Peyer's patch (tissue), 4 donors: Measurements from ENCODE around the gene TMEM89. TPM values are rescaled to one million over a fixed set of nuclear protein-coding genes. Genes with fewer than 3 reads are reported as not detected.

Source experiments
- DNase-seq, 3 donors: peaks; one replicate each; pipeline ENCODE4 v3.0.0-alpha.2; 2017 to 2019
- H3K27ac ChIP-seq, 4 donors: fragments of 200-600 bp; sonication (generic); one replicate each; pipeline ENCODE4 v1.5.1; 2016 to 2019
- H3K27me3 ChIP-seq, 2 donors: fragments of 200-600 bp; sonication (generic); one replicate each; pipeline ENCODE4 v1.5.1; 2019
- H3K36me3 ChIP-seq, 3 donors: fragments of 200-600 bp; sonication (generic); one replicate each; pipeline ENCODE4 v1.5.1; 2016 to 2019
- H3K4me1 ChIP-seq, 4 donors: fragments of 200-600 bp; sonication (generic); one replicate each; pipeline ENCODE4 v1.5.1; 2016 to 2019
- H3K4me3 ChIP-seq, 4 donors: fragments of 200-600 bp; sonication (generic); 1 replicate in 3 of 4; 2 replicates in 1 of 4; pipeline ENCODE4 v1.5.1; 2016 to 2019; ENCODE audit warnings: mild to moderate bottlenecking in 1 of 4
- H3K9me3 ChIP-seq, 4 donors: fragments of 200-600 bp; sonication (generic); one replicate each; pipeline ENCODE4 v1.5.1; 2016 to 2019; ENCODE audit warnings: mild to moderate bottlenecking in 1 of 4
- POLR2A ChIP-seq, 2 donors: fragments of 450-650 bp; IDR thresholded peaks; one replicate each; pipeline ENCODE4 v1.5.1; 2017; ENCODE audit warnings: antibody characterized with exemption in 2 of 2, mild to moderate bottlenecking in 2 of 2, moderate library complexity in 2 of 2
- total RNA-seq, 4 donors: library from RNA; depleted of rRNA; stranded (reverse); fragments of >200 nt; gene quantifications; one replicate each; pipeline ENCODE4 v1.1.0, GENCODE V29; 2016
- TF ChIP-seq, protein P1 (sequence below), 6 experiments: fragments of 450-650 bp in 4 of 6; fragments of 200-600 bp in 2 of 6; sonication (generic) in 1 of 6; IDR thresholded peaks; one replicate each; pipeline ENCODE4 v1.5.1; 2017 to 2019; ENCODE audit warnings: antibody characterized with exemption in 6 of 6, mild to moderate bottlenecking in 3 of 6, moderate library complexity in 1 of 6

The TMEM89 gene
- total RNA-seq, 4 donors from 2014 or later = not detected

DNA sequence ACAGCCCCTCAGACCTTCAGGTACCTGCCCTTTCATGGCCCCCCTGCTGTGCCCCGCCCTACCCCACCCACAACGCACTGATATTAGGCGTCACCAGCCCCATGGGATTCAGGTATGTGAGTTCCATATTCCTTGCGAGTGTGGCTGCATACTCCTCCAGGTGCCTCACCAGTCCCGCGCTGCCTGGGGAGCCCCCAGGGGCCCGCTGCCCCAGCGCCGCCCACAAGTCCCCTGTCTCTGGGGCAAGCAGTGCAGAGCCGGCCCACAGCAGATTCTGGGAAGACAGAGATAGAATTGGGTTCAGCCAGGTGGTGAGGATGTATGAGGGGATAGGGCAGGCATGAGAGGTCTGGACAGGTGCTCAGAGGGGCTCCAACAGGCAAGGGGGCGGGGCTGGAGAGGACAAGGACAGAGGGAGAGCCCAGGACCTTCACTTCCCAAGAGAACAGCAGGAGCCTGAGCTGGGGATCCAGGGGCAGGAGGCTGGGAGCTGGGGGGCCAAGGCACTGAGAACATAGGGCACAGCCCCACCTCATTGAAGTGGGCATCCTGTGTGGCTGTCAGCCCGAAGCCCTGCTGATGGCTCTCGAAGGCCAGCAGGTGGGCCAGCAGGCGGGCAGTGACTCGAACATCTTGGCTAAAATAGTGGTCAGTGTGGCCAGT lies 26.8 kb upstream of the TMEM89 start:
- DNase-seq = no peak
- Histone ChIP-seq H3K27ac (no peak overlapping the region), H3K4me1 (no peaks in the 10 kb centered on the region), H3K9me3 (no peaks in the 10 kb centered on the region), H3K36me3 (no peaks in the 10 kb centered on the region), H3K27me3 (no peaks in the 10 kb centered on the region), H3K4me3 (no peak overlapping the region)
- TF ChIP-seq POLR2A (IDR thresholded peaks at IDR 0.05) = no peak
- TF ChIP-seq, protein P1, sequence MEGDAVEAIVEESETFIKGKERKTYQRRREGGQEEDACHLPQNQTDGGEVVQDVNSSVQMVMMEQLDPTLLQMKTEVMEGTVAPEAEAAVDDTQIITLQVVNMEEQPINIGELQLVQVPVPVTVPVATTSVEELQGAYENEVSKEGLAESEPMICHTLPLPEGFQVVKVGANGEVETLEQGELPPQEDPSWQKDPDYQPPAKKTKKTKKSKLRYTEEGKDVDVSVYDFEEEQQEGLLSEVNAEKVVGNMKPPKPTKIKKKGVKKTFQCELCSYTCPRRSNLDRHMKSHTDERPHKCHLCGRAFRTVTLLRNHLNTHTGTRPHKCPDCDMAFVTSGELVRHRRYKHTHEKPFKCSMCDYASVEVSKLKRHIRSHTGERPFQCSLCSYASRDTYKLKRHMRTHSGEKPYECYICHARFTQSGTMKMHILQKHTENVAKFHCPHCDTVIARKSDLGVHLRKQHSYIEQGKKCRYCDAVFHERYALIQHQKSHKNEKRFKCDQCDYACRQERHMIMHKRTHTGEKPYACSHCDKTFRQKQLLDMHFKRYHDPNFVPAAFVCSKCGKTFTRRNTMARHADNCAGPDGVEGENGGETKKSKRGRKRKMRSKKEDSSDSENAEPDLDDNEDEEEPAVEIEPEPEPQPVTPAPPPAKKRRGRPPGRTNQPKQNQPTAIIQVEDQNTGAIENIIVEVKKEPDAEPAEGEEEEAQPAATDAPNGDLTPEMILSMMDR (IDR thresholded peaks at IDR 0.05) = no peak

DNA sequence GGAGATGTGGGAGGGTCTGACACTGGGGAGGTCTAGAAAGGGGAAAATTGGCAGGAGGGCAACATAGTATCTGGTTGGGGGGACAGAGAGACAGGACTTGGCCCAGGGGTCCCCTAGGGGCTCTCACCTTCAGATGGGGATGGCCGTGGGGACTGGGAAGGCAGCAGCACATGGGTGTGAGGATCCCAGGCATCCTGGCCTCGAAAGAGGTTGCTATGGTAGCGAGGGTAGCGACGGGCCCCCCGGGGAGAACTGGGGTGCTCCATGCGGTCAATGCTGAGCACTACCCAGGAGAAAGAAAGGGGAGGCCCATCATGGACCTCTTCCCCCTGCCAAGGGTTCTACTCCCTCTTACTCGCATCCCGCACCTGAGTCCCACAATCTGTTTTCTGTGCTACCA lies 26.1 kb upstream of the TMEM89 start:
- DNase-seq = no peak
- no peak overlapping the region for H3K4me3 ChIP-seq
- H3K4me1 ChIP-seq = no peaks in the 10 kb centered on the region
- no peaks in the 10 kb centered on the region for H3K9me3 ChIP-seq
- no peak overlapping the region for H3K27ac ChIP-seq
- no peaks in the 10 kb centered on the region for H3K36me3 ChIP-seq
- no peaks in the 10 kb centered on the region for H3K27me3 ChIP-seq
- TF ChIP-seq, protein P1 (IDR thresholded peaks at IDR 0.05) = no peak
- TF ChIP-seq POLR2A (IDR thresholded peaks at IDR 0.05) = no peak

DNA sequence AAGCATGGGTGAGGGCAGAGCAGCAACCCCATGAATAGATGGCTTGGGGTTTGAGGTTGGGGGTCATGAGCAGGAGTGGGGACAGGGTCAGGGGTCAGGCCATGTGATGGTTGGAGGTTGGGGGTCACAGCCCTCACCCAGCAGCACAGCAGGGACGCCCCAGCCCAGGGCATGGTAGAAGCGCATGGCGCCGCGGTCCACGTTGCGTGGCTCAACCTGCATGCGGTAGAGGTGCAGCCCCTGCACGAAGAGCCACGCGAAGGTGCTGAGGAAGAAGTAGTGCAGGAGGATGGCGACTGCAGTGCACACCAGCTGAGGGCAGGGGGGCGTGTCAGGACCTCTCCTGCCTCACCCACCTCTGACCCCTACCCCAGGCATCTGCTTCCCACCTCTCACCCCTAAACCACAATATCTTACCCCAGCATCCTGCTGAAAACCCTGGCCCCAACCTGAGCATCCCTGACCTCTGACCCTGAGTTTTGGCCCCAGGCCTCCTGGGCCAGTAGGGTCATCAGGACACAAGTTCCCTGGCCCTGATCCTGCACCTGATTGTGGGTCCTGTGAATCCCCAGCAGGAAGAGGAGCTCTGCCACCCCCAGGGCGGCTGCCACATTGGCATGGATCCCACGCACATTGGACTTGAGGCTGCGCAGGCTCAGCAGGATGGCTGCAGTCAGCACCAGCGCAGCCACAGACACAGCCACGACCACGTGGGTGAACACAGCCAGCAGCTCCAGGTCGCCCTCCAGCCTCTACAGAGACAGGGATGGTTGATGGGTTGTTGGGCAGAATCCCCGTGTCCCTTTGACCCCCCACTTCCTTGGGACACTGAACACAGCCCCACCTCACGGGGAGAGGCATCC lies 23.6 kb upstream of the TMEM89 start:
- H3K27me3 ChIP-seq = no peaks in the 10 kb centered on the region
- no peak for TF ChIP-seq POLR2A (IDR thresholded peaks at IDR 0.05)
- TF ChIP-seq, protein P1 (IDR thresholded peaks at IDR 0.05) = no peak
- H3K27ac ChIP-seq = no peak overlapping the region
- no peaks in the 10 kb centered on the region for H3K9me3 ChIP-seq
- H3K4me1 ChIP-seq = no peaks in the 10 kb centered on the region
- H3K4me3 ChIP-seq = no peak overlapping the region
- no peak for DNase-seq
- no peaks in the 10 kb centered on the region for H3K36me3 ChIP-seq

- no peak for DNase-seq
- Histone ChIP-seq H3K4me3 (no peak overlapping the region), H3K27ac (no peak overlapping the region), H3K27me3 (no peaks in the 10 kb centered on the region), H3K36me3 (no peaks in the 10 kb centered on the region), H3K4me1 (no peaks in the 10 kb centered on the region), H3K9me3 (no peaks in the 10 kb centered on the region)
- TF ChIP-seq, protein P1 (IDR thresholded peaks at IDR 0.05) = no peak
- TF ChIP-seq POLR2A (IDR thresholded peaks at IDR 0.05) = no peak
Observed at GRCh38 chr3:48642605-48643004, 21.0 kb upstream of the TMEM89 start.

- no peaks in the 10 kb centered on the region for H3K36me3 ChIP-seq
- H3K4me3 ChIP-seq = no peak overlapping the region
- H3K9me3 ChIP-seq = no peaks in the 10 kb centered on the region
- no peaks in the 10 kb centered on the region for H3K27me3 ChIP-seq
- H3K4me1 ChIP-seq = peaks cover 0 to 3% (median 0%) of the 10 kb centered on the region in 4 donors
- TF ChIP-seq POLR2A (IDR thresholded peaks at IDR 0.05) = no peak
- TF ChIP-seq, protein P1 (IDR thresholded peaks at IDR 0.05) = no peak
- no peak overlapping the region for H3K27ac ChIP-seq
- DNase-seq = no peak
Observed at GRCh38 chr3:48641396-48641795, 19.8 kb upstream of the TMEM89 start.
